Testis (tissue), 2 donors: ENCODE results near the gene SCAPER.

Experiments
- POLR2A ChIP-seq: fragments of 450-650 bp; IDR thresholded peaks from one replicate; pipeline ENCODE4 v1.6.1; 2017; ENCODE audit warnings: antibody characterized with exemption, mild to moderate bottlenecking, moderate library complexity
- TF ChIP-seq, protein P1 (sequence below), 3 experiments: fragments of 450-650 bp in 2 of 3; fragments of 200-600 bp in 1 of 3; sonication (generic) in 1 of 3; IDR thresholded peaks; one replicate each; pipeline ENCODE4 v1.5.1; 2016 to 2019; ENCODE audit warnings: antibody characterized with exemption in 3 of 3, mild to moderate bottlenecking in 2 of 3, moderate library complexity in 1 of 3

DNA sequence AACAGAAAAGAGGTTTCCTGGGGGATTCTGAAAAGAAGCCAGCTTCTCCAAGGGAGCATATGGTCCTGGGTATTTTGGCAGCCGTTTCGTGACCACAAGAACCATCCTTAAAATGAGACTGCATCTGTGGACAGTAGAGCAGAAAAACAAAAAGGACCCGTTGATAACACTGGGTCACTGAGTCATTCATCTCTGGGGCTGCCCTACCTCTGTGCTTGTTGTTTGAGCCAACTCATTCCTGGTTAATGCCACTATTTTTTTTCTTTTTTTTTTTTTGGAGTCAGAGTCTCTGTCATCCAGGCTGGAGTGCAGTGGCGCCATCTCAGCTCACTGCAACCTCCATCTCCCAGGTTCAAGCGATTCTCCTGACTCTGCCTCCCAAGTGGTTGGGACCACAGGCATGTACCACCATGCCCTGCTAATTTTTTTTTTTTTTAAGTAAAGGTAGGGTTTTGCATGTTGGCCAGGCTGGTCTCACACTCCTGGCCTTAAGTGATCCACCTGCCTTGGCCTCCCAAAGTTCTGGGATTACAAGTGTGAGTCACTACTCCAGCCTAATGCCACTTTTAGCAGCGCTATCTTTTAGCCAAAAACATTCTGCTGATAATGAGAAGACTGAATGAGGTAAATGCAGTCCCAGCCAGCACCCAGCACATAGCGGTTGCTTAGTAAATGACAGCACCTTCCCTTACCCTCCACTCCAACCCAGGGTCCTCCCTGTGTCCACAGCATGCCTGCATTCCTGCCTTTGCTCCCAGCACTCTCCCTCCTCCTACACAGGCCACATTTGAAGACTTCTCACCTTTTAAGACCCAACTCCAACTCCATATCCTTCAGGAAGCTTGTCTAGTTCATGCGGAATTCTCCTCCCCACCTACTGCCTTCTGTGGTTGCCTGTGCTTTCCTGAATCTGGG, 577.7 kb downstream of the SCAPER start:
- TF ChIP-seq, protein P1, sequence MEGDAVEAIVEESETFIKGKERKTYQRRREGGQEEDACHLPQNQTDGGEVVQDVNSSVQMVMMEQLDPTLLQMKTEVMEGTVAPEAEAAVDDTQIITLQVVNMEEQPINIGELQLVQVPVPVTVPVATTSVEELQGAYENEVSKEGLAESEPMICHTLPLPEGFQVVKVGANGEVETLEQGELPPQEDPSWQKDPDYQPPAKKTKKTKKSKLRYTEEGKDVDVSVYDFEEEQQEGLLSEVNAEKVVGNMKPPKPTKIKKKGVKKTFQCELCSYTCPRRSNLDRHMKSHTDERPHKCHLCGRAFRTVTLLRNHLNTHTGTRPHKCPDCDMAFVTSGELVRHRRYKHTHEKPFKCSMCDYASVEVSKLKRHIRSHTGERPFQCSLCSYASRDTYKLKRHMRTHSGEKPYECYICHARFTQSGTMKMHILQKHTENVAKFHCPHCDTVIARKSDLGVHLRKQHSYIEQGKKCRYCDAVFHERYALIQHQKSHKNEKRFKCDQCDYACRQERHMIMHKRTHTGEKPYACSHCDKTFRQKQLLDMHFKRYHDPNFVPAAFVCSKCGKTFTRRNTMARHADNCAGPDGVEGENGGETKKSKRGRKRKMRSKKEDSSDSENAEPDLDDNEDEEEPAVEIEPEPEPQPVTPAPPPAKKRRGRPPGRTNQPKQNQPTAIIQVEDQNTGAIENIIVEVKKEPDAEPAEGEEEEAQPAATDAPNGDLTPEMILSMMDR (IDR thresholded peaks at IDR 0.05), result no peak
- TF ChIP-seq POLR2A, result no peak
